Type B pancreatic cell (in vitro differentiated cells): ENCODE measurements around the gene RNASE7. TPM values are rescaled to one million over a fixed set of nuclear protein-coding genes. Genes with fewer than 3 reads are reported as not detected.

Experiments used
- DNase-seq: peaks from one replicate; pipeline ENCODE4 v3.0.0; 2021; ENCODE audit warnings: mixed read lengths; ENCODE audit not compliant: unreplicated experiment; ENCODE audit errors: extremely low spot score
- H3K27ac Mint-ChIP-seq: 2 replicates; pipeline ENCODE4 v1.8.0; 2021; ENCODE audit warnings: mild to moderate bottlenecking, mixed read lengths
- H3K27me3 Mint-ChIP-seq: 2 replicates; pipeline ENCODE4 v1.8.0; 2021; ENCODE audit warnings: mixed read lengths
- H3K36me3 Mint-ChIP-seq: 2 replicates; pipeline ENCODE4 v1.8.0; 2021; ENCODE audit warnings: mixed read lengths
- H3K4me1 Mint-ChIP-seq: one replicate; pipeline ENCODE4 v1.8.0; 2021; ENCODE audit warnings: mixed read lengths; ENCODE audit not compliant: unreplicated experiment
- H3K4me3 Mint-ChIP-seq: 2 replicates; pipeline ENCODE4 v1.8.0; 2021; ENCODE audit warnings: mild to moderate bottlenecking, mixed read lengths
- H3K9me3 Mint-ChIP-seq: 2 replicates; pipeline ENCODE4 v1.8.0; 2021; ENCODE audit warnings: mixed read lengths
- CTCF ChIP-seq: fragments of 200-600 bp; sonication (generic); conservative IDR thresholded peaks from 2 replicates; pipeline ENCODE4 v1.5.0; 2021; ENCODE audit warnings: antibody characterized with exemption, mild to moderate bottlenecking
- total RNA-seq: library from RNA; stranded (reverse); gene quantifications from 2 replicates; pipeline ENCODE4 v1.2.1, GENCODE V29; 2021; ENCODE audit warnings: low replicate concordance

The RNASE7 gene
- total RNA-seq, 1 donor from 2014 or later, result not detected

- no peaks in the 10 kb centered on the region for H3K9me3 Mint-ChIP-seq
- H3K27me3 Mint-ChIP-seq, result peaks cover 8% of the 10 kb centered on the region
- peaks cover 8% of the 10 kb centered on the region for H3K36me3 Mint-ChIP-seq
- peaks cover 26% of the 10 kb centered on the region for H3K4me1 Mint-ChIP-seq
- DNase-seq, result no peak
- TF ChIP-seq CTCF, result no peak
- peak overlapping the region; percentile 88 for H3K27ac Mint-ChIP-seq
- H3K4me3 Mint-ChIP-seq, result peak overlapping the region; percentile 92
These were observed 18.2 kb upstream of the RNASE7 start for GRCh38 chr14:21023817-21024584.

DNA sequence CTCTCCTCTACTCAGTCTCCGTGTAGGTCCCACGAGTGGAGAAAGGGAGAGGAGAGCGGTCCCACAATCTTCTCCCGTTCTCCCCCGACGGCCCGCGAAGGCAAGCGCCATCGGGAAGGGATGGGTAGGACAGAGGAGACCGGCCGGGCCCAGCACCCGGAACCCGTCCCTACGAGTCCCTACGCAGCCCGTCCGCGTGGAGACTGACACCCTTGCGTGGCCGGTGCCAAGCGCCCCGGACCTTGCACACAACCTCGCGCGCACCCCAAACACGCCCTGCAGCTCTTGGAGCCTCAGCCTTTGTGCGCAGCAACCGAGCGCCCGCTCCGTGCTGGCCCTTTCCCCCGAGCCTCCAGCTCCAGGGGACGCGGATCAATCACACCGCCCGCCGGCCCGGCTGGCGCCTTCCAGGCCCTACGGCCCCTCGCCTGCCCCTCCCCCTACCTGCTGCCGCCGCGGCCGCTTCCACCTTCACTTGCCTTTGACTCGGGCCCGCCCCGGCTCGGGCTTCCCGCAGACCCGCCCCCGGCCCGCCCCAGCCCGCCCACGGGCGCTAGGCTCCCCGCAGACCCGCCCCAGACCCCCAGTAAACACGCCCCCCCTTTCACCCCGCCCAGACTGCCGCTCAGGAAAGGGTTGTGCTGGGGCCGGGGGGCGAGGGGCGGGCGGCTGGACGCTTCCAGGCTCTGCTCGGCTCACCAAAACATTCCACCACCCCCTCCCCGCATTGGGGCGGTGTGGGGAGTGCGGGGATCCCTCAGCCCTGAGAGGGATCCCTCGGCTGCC lies 17.4 kb upstream of the RNASE7 start, which contains the start of gene NDRG2:
Gene NDRG2 (minus strand): TSS at position 477 of the 786 bp plus-strand sequence. CDS start 1,746 bp downstream, outside the sequence.
- peaks cover 8% of the 10 kb centered on the region for H3K36me3 Mint-ChIP-seq
- peak; percentile 87 for DNase-seq
- peaks cover 8% of the 10 kb centered on the region for H3K27me3 Mint-ChIP-seq
- H3K9me3 Mint-ChIP-seq, result no peaks in the 10 kb centered on the region
- TF ChIP-seq CTCF, result no peak
- peak within 1 kb of the TSS; percentile 88 for H3K27ac Mint-ChIP-seq
- H3K4me1 Mint-ChIP-seq, result peaks cover 26% of the 10 kb centered on the region
- H3K4me3 Mint-ChIP-seq, result peak within 1 kb of the TSS; percentile 92

DNA sequence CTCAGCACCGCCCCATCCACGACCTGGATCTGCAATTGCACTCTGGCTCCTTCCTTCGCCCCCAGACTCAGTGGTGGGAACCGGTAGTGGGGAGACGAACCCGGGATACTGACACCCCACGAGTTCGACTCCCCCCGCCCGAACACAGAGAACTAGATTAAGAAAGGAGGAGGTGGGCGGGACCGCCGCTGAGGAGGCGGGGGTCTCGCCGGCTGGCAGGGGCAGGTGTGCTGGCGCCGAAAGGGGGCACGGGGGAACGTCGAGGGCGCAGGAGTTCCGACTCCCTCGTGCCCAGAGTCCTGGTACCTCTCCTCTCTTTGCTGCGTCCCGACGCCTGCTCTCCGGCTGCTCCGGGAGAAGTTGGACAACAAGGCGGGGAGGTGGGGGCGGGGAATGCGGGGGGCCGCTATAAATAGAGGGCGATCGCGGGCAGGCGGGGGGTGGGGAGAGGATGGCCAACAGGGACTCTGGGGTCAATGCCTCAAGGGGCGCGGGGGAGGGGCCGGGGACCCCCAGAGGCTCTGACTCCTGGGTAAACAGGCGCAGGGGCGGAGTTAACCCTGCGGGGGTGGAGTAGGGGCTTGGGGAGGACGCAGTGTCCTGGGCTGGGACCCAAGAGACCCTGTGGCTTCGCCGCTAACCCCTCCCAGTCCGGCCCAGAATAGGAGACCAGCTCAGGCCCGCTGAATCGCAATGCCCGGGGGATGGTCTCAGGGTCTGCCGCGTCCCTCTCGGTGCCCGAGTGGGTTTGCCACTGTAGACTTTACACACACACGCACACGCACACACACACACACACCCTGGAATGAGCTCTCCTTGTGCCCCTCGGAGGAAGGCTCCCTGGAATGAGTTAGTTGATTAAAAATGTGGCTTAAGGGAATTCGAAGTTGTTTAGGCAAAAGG lies 16.5 kb upstream of the RNASE7 start:
- no peak for TF ChIP-seq CTCF
- Mint-ChIP-seq H3K27ac (peak overlapping the region; percentile 56), H3K27me3 (peaks cover 8% of the 10 kb centered on the region), H3K36me3 (peaks cover 8% of the 10 kb centered on the region), H3K4me3 (peak overlapping the region; percentile 91), H3K9me3 (no peaks in the 10 kb centered on the region), H3K4me1 (peaks cover 25% of the 10 kb centered on the region)
- no peak for DNase-seq

- TF ChIP-seq CTCF, result no peak
- peaks cover 4% of the 10 kb centered on the region for H3K36me3 Mint-ChIP-seq
- no peak for DNase-seq
These were observed 15.7 kb upstream of the RNASE7 start for GRCh38 chr14:21026274-21026987.

GRCh38 chr14:21026988-21027315 lies 15.2 kb upstream of the RNASE7 start:
- H3K9me3 Mint-ChIP-seq, result no peaks in the 10 kb centered on the region
- H3K27me3 Mint-ChIP-seq, result peaks cover 8% of the 10 kb centered on the region
- DNase-seq, result no peak
- no peak for TF ChIP-seq CTCF
- H3K4me3 Mint-ChIP-seq, result peak overlapping the region; percentile 76
- H3K27ac Mint-ChIP-seq, result peak overlapping the region; percentile 61
- H3K36me3 Mint-ChIP-seq, result peaks cover 4% of the 10 kb centered on the region
- peaks cover 21% of the 10 kb centered on the region for H3K4me1 Mint-ChIP-seq

More at GRCh38 chr14:21026274-21026987, 15.7 kb upstream of the RNASE7 start:
- Mint-ChIP-seq H3K9me3 (no peaks in the 10 kb centered on the region), H3K27me3 (peaks cover 8% of the 10 kb centered on the region), H3K27ac (peak overlapping the region; percentile 61), H3K4me3 (peak overlapping the region; percentile 91), H3K4me1 (peaks cover 21% of the 10 kb centered on the region)
